SK-N-SH treated with all-trans-retinoic acid at 6 μM for 48 hours (cell line): ENCODE data around the gene DST.

ENCODE experiments used
- ATAC-seq: fragments of 200-7000 bp; cut with Tn5 transposase; 3 replicates; pipeline ENCODE4 v1.9.1; 2020; ENCODE audit warnings: mild to moderate bottlenecking, moderate library complexity
- ARNTL ChIP-seq: fragments of 450-650 bp; formaldehyde crosslinking; IDR thresholded peaks from 2 replicates; pipeline ENCODE4 v1.5.0; 2020; ENCODE audit warnings: low read depth, mild to moderate bottlenecking, moderate library complexity, borderline replicate concordance
- BACH2 ChIP-seq: fragments of 250-450 bp; sonication (Bioruptor Pico); IDR thresholded peaks from 2 replicates; pipeline ENCODE4 v1.9.0; 2021; ENCODE audit warnings: mild to moderate bottlenecking, borderline replicate concordance
- CSDC2 ChIP-seq: fragments of 250-450 bp; sonication (Bioruptor Pico); IDR thresholded peaks from 2 replicates; pipeline ENCODE4 v1.5.0; 2020; ENCODE audit warnings: mild to moderate bottlenecking, moderate library complexity
- GLIS3 ChIP-seq: fragments of 250-450 bp; sonication (Bioruptor Pico); IDR thresholded peaks from 2 replicates; pipeline ENCODE4 v1.5.0; 2020; ENCODE audit warnings: mild to moderate bottlenecking, moderate library complexity
- OSR1 ChIP-seq: fragments of 250-450 bp; sonication (Bioruptor Pico); IDR thresholded peaks from 2 replicates; pipeline ENCODE4 v1.8.0; 2022; ENCODE audit warnings: moderate library complexity, mild to moderate bottlenecking, inconsistent platforms
- PPARA ChIP-seq: fragments of 250-450 bp; sonication (Bioruptor Pico); IDR thresholded peaks from 2 replicates; pipeline ENCODE4 v1.5.0; 2020; ENCODE audit warnings: mild to moderate bottlenecking, borderline replicate concordance
- RARB ChIP-seq: fragments of 250-450 bp; sonication (Bioruptor Pico); IDR thresholded peaks from 2 replicates; pipeline ENCODE4 v1.8.0; 2021; ENCODE audit warnings: mild to moderate bottlenecking, moderate library complexity
- SNAI2 ChIP-seq: fragments of 250-450 bp; sonication (Bioruptor Pico); IDR thresholded peaks from 2 replicates; pipeline ENCODE4 v1.5.0; 2020; ENCODE audit warnings: mild to moderate bottlenecking, moderate library complexity
- ZC3H10 ChIP-seq: fragments of 250-450 bp; sonication (Bioruptor Pico); IDR thresholded peaks from 2 replicates; pipeline ENCODE4 v1.5.1; 2021; ENCODE audit warnings: mild to moderate bottlenecking, moderate library complexity
- ZFP30 ChIP-seq: fragments of 450-650 bp; formaldehyde crosslinking; IDR thresholded peaks from 2 replicates; pipeline ENCODE4 v1.5.0; 2022; ENCODE audit warnings: mild to moderate bottlenecking, moderate library complexity
- ZNF565 ChIP-seq: fragments of 450-650 bp; formaldehyde crosslinking; conservative IDR thresholded peaks from 2 replicates; pipeline ENCODE4 v1.5.0; 2020; ENCODE audit warnings: low read depth, mild to moderate bottlenecking, moderate library complexity
- ZNF70 ChIP-seq: fragments of 450-650 bp; formaldehyde crosslinking; IDR thresholded peaks from 2 replicates; pipeline ENCODE4 v1.5.0; 2020; ENCODE audit warnings: mild to moderate bottlenecking, moderate library complexity
- ZNF8 ChIP-seq: fragments of 450-650 bp; formaldehyde crosslinking; IDR thresholded peaks from 2 replicates; pipeline ENCODE4 v1.5.0; 2020; ENCODE audit warnings: mild to moderate bottlenecking, moderate library complexity
- TF ChIP-seq, protein P1 (sequence below): fragments of 250-450 bp; sonication (Bioruptor Pico); IDR thresholded peaks from 2 replicates; pipeline ENCODE4 v1.5.0; 2020; ENCODE audit warnings: mild to moderate bottlenecking, moderate library complexity
- TF ChIP-seq, protein P2 (sequence below): fragments of 250-450 bp; sonication (Bioruptor Pico); IDR thresholded peaks from 2 replicates; pipeline ENCODE4 v1.8.0; 2021; ENCODE audit warnings: low read depth, mild to moderate bottlenecking, moderate library complexity, borderline replicate concordance
- TF ChIP-seq, protein P3 (sequence below): fragments of 250-450 bp; sonication (Bioruptor Pico); IDR thresholded peaks from 2 replicates; pipeline ENCODE4 v1.5.1; 2020; ENCODE audit warnings: low read depth, mild to moderate bottlenecking, moderate library complexity
- TF ChIP-seq, protein P4 (sequence below): fragments of 250-450 bp; sonication (Bioruptor Pico); IDR thresholded peaks from 2 replicates; pipeline ENCODE4 v1.5.1; 2021; ENCODE audit warnings: mild to moderate bottlenecking, moderate library complexity

The DST gene

DNA sequence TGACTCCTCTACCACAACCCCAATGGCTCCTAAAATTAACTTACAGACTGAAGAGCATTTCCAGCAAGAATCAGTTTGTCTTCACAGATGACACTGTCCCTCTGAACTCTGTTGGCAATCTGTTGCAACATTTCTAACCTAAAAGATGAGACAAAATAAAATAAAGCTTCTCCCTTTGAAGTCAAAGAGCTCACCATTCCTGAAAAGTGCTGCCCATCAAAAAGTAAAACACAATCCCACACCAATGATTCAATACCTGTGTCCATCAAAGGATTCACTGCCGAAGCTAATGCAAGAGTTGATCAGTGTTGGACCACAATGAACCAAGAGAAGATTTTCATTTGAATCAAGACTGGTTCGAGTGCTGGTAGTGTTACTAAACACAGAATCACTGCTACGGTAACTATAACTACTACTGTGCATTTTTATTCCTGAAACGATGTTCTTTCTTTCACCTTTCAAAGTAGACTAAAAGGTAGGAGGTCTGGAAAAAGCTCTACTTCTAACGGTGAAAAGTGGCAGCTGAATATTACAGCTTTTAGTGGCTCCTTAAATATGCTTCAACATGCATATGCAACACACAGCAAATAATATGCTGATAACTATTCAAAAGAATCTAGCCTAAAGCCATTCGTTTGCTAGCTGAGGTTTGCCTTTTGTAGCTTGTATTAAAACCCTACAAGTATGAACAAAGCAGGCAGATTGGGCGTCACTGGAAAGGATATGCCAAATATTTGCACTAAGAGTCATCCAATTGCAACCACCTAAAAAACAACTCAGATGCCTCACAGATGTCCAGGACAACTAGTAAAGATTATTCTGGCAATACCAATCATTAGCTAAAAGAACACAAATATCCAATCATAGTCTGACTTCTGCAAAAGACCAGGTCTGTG, at the start of gene DST:
Gene DST, minus strand, starts transcription at position 524 of the 896 bp plus-strand sequence.
- peak; percentile 89 for ATAC-seq
- TF ChIP-seq, protein P1, sequence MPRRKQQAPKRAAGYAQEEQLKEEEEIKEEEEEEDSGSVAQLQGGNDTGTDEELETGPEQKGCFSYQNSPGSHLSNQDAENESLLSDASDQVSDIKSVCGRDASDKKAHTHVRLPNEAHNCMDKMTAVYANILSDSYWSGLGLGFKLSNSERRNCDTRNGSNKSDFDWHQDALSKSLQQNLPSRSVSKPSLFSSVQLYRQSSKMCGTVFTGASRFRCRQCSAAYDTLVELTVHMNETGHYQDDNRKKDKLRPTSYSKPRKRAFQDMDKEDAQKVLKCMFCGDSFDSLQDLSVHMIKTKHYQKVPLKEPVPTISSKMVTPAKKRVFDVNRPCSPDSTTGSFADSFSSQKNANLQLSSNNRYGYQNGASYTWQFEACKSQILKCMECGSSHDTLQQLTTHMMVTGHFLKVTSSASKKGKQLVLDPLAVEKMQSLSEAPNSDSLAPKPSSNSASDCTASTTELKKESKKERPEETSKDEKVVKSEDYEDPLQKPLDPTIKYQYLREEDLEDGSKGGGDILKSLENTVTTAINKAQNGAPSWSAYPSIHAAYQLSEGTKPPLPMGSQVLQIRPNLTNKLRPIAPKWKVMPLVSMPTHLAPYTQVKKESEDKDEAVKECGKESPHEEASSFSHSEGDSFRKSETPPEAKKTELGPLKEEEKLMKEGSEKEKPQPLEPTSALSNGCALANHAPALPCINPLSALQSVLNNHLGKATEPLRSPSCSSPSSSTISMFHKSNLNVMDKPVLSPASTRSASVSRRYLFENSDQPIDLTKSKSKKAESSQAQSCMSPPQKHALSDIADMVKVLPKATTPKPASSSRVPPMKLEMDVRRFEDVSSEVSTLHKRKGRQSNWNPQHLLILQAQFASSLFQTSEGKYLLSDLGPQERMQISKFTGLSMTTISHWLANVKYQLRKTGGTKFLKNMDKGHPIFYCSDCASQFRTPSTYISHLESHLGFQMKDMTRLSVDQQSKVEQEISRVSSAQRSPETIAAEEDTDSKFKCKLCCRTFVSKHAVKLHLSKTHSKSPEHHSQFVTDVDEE (CRISPR knock-in tag) = no peak
- no peak for TF ChIP-seq RARB (CRISPR knock-in tag)
- no peak for TF ChIP-seq PPARA (CRISPR knock-in tag)
- TF ChIP-seq, all 23 proteins: peak for 0

DNA sequence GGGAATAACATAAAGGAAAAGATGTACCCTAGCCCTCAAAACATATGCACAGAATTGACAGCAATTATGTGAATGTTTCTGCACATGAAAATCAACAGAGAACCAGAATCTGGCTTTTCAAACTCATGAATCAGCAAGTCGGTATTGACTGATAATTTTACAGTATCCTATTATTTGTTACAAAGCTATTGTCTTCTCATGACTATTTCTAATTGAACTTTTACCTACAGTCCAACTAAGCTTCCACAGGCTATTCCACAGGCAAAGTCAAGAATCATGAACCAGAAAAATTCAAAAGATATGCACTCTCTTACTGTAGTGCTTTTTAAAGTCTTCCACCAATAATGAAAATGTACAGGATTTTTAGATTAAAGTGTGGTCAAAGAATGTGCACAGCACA, 49.1 kb upstream of the DST start:
- no peak for TF ChIP-seq GLIS3 (CRISPR knock-in tag)
- TF ChIP-seq, all 23 proteins: peak for 0
- no peak for ATAC-seq

DNA sequence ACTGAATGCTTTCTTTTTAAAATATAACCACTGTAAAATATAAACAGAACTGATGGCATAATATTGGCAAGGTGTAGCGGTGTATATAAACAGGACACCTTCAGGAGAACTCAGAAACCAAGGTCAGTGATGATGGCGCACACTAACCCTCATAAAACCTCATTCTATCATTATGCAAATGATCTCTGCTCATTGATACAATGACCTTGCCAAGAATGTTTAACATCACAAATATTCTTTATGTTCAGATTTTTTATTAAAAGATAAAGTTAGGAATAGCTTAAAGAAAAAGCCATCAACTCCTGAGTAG, 48.6 kb upstream of the DST start:
- no peak for TF ChIP-seq OSR1 (CRISPR knock-in tag)
- TF ChIP-seq, protein P2, sequence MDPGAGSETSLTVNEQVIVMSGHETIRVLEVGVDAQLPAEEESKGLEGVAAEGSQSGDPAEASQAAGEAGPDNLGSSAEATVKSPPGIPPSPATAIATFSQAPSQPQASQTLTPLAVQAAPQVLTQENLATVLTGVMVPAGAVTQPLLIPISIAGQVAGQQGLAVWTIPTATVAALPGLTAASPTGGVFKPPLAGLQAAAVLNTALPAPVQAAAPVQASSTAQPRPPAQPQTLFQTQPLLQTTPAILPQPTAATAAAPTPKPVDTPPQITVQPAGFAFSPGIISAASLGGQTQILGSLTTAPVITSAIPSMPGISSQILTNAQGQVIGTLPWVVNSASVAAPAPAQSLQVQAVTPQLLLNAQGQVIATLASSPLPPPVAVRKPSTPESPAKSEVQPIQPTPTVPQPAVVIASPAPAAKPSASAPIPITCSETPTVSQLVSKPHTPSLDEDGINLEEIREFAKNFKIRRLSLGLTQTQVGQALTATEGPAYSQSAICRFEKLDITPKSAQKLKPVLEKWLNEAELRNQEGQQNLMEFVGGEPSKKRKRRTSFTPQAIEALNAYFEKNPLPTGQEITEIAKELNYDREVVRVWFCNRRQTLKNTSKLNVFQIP = no peak
- TF ChIP-seq, protein P3, sequence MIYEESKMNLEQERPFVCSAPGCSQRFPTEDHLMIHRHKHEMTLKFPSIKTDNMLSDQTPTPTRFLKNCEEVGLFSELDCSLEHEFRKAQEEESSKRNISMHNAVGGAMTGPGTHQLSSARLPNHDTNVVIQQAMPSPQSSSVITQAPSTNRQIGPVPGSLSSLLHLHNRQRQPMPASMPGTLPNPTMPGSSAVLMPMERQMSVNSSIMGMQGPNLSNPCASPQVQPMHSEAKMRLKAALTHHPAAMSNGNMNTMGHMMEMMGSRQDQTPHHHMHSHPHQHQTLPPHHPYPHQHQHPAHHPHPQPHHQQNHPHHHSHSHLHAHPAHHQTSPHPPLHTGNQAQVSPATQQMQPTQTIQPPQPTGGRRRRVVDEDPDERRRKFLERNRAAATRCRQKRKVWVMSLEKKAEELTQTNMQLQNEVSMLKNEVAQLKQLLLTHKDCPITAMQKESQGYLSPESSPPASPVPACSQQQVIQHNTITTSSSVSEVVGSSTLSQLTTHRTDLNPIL (CRISPR knock-in tag) = no peak
- TF ChIP-seq ZNF565 (CRISPR knock-in tag) = no peak
- TF ChIP-seq ZFP30 = no peak
- TF ChIP-seq ZNF8 (CRISPR knock-in tag) = no peak
- no peak for TF ChIP-seq PPARA (CRISPR knock-in tag)
- TF ChIP-seq, all 23 proteins: peak for 0
- no peak for ATAC-seq

DNA sequence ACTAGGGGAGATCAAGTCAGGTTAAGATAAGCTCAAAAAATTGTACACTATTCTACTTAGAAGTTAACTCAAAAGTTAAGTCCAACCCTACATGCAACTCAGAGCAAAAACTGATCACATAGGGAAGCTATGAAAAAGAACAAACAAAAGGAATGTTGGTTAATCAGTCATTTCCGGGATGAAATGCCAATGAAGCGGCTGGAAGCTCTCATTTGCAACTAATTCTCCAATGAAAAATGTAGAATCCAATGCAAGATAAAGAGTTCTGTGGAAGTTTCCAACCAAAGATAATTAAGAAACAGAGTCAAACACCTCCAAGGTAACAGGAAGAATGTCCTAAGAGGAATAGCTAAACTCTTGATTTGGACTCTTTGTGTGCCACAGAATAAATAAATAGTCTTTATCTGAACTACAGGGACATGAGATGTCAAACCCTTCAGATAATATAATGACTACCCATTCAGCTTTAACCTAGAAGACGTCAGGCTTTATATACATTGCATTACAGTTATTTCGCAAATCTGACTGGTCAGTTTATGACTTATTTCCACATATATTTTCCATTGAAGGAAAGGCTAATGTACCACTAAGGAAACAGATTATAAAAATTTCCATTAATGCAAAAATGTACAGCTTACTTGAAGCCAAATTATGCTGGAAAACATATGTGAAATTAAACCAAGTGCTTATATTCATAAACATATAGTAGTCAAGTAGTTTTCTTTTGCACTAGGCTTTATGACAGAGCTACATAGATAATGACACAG, 48.0 kb upstream of the DST start:
- ATAC-seq = no peak
- TF ChIP-seq ARNTL (CRISPR knock-in tag) (no peak), ZC3H10 (no peak), ZNF8 (CRISPR knock-in tag) (no peak), SNAI2 (no peak), PPARA (CRISPR knock-in tag) (no peak), ZNF565 (CRISPR knock-in tag) (no peak), ZFP30 (no peak), ZNF70 (no peak), GLIS3 (CRISPR knock-in tag) (no peak)
- TF ChIP-seq, protein P4, sequence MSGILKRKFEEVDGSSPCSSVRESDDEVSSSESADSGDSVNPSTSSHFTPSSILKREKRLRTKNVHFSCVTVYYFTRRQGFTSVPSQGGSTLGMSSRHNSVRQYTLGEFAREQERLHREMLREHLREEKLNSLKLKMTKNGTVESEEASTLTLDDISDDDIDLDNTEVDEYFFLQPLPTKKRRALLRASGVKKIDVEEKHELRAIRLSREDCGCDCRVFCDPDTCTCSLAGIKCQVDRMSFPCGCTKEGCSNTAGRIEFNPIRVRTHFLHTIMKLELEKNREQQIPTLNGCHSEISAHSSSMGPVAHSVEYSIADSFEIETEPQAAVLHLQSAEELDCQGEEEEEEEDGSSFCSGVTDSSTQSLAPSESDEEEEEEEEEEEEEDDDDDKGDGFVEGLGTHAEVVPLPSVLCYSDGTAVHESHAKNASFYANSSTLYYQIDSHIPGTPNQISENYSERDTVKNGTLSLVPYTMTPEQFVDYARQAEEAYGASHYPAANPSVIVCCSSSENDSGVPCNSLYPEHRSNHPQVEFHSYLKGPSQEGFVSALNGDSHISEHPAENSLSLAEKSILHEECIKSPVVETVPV (CRISPR knock-in tag) = no peak

DNA sequence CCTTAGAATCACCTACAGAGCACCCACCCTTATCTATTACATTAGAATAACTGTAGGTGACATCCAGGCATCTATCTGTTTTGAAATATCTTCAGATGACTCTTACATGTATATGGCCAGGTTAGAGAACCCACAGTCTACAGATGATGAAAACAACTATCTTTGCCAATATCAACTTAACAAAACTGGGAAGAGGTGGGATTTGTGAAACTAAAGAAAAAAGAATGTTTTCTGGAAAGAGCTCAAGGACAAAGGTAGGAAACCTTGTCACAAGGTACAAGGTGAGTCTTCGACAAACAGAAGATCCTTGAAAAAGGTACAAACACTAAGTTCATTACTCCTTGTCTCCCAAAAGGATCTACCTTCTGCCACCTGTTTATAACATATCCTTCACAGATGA, 47.0 kb upstream of the DST start:
- ATAC-seq = no peak
- TF ChIP-seq GLIS3 (CRISPR knock-in tag) (no peak), BACH2 (CRISPR knock-in tag) (no peak), CSDC2 (CRISPR knock-in tag) (no peak), ARNTL (CRISPR knock-in tag) (no peak), ZC3H10 (no peak)
- TF ChIP-seq, protein P2 = no peak
- TF ChIP-seq, protein P1 (CRISPR knock-in tag) = no peak
